HG03342 (cell line): ENCODE measurements around the gene EPB41L1.

Experiments used
- ATAC-seq: cut with Tn5 transposase; IDR thresholded peaks from one replicate; pipeline ENCODE4 v1.9.1; 2021; ENCODE audit warnings: mild to moderate bottlenecking, moderate library complexity; ENCODE audit not compliant: unreplicated experiment

EPB41L1 gene

GRCh38 chr20:36184816-36185776 lies 30.6 kb downstream of the EPB41L1 start:
- no peak for ATAC-seq

DNA sequence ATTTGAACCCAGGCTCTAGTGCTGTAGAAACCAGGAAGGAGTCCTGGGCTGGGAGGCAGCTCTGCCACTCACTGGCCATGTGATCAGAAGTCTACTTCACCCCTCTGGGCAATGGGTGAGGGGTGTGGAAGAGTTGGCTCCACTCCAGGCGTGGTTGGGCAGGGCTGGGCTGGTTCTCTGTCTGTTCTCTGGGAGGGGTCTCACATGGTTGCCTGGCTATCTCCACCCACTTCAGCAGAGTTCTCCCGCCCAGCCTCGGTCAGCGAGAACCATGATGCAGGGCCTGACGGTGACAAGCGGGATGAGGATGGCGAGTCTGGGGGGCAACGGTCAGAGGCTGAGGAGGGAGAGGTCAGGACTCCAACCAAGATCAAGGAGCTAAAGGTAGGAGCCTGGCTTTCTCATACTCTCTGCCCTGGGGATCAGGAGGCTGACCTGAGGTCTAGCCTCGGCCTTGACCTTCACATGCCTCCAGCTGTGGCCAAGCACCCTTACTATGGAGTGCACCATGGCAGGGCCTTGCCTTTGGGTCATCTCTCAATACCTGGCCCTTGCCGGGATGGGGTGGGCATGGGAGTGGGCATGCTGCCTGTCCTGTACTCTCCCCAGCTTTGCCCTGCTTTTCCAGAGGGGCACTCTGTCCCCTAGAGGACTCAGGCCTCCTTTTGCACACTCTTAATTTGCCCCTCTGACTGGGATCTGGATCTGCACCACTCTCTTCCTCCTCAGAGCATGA lies 39.6 kb downstream of the EPB41L1 start:
- no peak for ATAC-seq

DNA sequence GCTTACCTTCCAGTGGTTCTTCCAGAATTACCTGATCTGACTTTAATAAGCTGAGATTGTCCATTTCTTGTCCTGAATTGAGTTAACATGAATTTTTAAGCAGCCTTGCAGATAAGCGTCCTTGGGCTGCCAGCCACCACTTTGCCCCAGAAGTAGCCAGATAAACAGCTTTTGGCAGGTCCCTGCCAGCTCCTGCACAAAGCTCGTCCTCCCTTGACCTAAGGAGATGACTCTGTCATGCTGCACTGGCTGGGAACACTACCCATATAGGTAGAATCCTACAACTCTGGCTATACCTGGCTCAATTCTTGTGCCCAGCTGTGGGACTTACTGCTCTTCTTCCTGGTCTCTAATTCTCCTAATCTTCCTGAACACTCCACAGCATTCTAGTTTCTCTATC lies 42.1 kb downstream of the EPB41L1 start:
- no peak for ATAC-seq

GRCh38 chr20:36197271-36197670 lies 42.7 kb downstream of the EPB41L1 start:
- no peak for ATAC-seq

- no peak for ATAC-seq
Measured at GRCh38 chr20:36199345-36200257, 45.1 kb downstream of the EPB41L1 start.

DNA sequence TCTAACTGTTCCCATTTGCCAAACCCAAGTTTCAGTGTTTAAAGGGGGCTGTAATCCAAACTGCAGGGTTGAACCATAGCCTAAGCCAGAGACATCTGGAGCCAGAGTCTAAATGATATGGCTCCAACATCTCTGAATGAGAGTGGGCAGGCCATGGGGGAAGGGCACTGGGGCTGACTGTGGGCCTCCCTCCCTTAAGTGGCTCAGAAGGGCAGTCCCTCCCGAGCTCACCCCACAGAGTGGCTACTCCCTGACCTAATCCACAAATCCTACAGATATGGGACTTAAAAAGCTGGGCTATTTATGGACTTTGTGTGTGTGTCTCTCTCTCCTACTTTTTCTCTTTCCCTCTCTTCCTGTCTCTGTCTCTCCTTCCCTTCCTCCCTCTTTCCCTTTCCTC lies 45.9 kb downstream of the EPB41L1 start:
- ATAC-seq, result no peak

DNA sequence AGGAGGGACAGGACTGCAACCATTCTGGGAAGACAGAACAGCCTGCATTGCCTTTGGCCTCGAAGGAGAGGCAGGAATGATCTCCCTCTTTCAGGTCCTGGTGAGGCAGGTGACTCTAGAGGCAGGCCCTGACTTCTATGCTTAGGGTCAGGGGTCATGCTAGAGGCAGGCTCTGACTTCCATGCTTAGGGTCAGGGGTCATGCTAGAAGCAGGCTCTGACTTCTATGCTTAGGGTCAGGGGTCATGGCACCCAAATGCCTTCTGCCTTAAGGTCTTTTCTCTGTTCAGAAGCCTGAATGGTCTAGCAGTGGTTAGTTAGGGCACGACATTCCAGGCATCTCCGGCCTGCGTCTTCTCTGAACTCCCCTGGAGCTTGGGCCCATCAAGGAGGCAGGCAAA lies 46.7 kb downstream of the EPB41L1 start:
- no peak for ATAC-seq

DNA sequence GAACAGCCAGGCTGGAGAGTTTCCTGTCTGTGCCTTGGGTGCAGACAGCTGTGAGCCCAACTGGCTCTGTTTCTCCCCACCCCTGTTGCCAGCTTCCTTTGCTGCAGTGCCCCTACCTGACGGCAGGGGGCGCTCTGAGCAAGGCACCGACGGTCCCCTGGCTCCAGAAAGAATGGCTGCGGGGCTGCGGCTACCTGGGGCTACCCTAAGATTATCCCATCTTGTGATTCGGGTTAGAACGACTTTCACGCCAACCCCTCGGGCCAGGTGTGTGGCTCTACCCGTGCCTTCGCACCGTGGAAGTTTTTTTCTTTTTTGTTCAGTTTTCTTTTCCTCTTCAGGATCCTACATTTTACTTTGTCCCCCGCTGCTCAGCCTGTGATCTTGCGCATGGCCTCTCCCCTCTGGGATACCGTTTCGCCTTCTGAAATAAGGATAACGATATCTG lies 48.4 kb downstream of the EPB41L1 start:
- ATAC-seq, result no peak

DNA sequence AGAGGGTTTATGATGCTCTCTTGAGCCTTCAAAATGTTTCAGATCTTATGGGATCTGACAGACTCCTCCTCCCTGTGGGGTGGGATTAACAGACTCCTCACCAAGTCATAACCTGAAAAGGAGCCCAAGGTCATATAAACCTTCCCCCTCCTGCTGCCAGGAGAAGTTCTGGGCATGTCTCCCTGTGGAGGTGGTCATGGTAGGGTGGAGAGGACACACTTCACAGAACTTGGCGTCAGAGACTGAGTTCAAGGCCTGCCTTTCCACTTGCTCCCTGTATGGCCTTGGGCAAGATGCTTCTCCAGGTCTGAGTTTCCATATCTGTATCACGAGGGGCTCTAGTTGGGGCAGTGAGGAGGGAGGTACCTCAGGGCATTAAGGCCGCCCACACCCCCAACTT lies 49.3 kb downstream of the EPB41L1 start:
- ATAC-seq, result no peak

GRCh38 chr20:36205026-36205425 lies 50.5 kb downstream of the EPB41L1 start:
- ATAC-seq, result no peak

GRCh38 chr20:36206068-36206467 lies 51.5 kb downstream of the EPB41L1 start:
- no peak for ATAC-seq

- ATAC-seq, result no peak
Measured at GRCh38 chr20:36206641-36207040, 52.1 kb downstream of the EPB41L1 start.

DNA sequence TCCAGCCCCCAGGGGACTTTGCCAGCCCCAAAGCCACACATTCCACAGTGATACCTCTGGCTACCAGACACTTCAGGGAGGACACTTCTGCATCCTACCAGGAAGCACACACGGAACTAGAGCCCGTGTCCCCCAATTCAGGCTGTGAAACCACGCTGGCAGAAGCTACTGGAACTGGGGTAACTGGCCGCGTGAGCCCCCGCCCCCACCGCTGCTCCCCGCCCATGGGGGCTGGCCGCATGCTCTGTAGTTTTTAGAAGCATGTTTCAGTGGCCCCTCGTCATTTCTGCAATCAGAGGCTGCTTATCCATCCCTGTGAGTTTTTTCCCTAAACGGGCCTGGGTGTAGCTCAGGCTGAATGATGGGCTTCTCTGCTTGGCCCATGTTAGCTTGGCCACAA lies 53.1 kb downstream of the EPB41L1 start:
- no peak for ATAC-seq

- no peak for ATAC-seq
Measured at GRCh38 chr20:36208257-36208656, 53.7 kb downstream of the EPB41L1 start.

- no peak for ATAC-seq
Measured at GRCh38 chr20:36210436-36211021, 56.0 kb downstream of the EPB41L1 start.

DNA sequence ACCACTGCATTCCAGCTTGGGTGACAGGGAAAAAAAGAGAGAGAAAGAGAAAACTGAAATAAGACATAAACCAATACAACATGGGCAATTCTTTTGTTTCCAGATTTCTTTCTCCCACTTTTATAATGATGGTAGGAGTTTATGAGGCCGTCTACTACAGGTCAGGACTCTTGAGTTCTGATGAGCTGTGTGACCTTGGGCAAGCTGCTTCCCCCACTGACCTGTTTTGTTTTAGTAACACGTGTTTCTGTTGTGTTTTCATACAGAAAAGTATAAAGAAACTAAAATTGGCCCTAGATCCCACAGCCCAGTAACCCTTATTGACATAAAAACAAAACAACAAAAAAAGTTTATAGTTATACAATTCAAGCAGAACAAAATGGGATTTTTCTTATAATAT lies 58.8 kb downstream of the EPB41L1 start:
- ATAC-seq, result no peak

GRCh38 chr20:36214684-36215256 lies 60.2 kb downstream of the EPB41L1 start:
- no peak for ATAC-seq

DNA sequence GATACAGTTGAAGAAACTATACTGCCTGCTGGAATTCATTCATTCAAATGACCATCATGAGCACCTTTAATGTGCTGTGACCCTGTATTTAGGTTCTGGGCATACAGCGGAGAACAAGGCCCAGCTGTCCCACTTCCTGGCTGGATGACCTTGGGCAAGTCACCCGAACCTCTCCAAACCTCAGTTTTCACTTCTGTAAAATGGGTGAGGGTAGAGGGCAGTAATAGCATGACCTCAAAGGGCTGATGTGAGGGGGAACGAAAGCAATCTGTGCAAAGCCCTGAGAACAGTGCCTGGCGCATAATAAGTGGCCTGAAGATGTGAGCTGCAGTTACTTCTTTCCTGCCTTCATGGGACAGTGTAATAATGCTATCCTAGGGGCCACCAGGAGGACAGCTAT lies 61.2 kb downstream of the EPB41L1 start:
- ATAC-seq, result no peak

DNA sequence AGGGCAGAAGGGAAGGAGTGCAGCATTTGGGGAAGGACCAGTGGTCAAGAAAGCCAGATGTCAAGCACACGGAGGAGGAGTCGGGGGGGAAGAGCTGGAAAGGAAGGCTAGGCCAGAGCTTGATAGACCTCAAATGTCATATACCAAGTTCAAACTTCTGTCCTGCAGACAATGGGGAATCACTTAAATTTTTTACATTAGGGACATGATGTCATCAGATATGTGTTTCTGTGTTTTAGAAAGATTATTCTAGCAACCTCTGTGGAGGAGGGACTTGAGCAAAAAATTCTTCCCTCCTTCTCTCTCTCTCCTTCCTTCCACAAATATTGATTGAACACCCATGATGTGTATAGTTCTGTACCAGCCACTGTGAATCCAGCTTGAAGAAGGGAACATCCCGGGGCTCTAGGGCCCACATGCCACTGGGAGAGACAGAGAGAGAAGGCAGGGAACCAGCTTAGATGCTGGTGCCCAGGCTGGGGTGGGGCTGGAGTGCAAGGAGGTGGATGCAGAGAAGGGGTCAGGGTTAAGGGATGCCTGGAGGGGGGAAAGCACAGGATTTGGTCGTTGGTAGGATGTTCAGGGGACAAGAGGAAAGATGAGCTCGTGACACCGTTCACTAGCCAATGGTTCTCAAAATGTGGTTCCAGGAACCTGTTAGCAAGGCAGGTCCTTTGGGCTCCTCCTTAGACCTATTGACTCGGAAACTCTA lies 61.9 kb downstream of the EPB41L1 start:
- ATAC-seq, result no peak

GRCh38 chr20:36217226-36217625 lies 62.7 kb downstream of the EPB41L1 start:
- no peak for ATAC-seq
